ENCODE data around the gene NEUROG1.

GRCh38 chr5:135559354-135559753, 23.6 kb upstream of the NEUROG1 start:
- no peak for TF ChIP-seq CTCF (IDR thresholded peaks at IDR 0.05; ENCODE audit: low read length)
- no peak for TF ChIP-seq EZH2 (optimal IDR thresholded peaks at IDR 0.05; ENCODE audit: low read depth, low read length)

Data from MM.1S (cell line).